Sciatic nerve (tissue), 2 donors: ENCODE measurements around the gene ADCK1. TPM values are rescaled to one million over a fixed set of nuclear protein-coding genes. Genes with fewer than 3 reads are reported as not detected.
"Not testable (repeated sequence)": the region's sequence is repeated elsewhere in the genome, so short reads cannot be mapped to it uniquely, and the experiment has no call there.

Experiments used
- ATAC-seq: fragments of 200-7000 bp; cut with Tn5 transposase; one replicate; pipeline ENCODE4 v1.9.1; 2020; ENCODE audit warnings: mild to moderate bottlenecking, moderate library complexity
- DNase-seq: peaks from one replicate; pipeline ENCODE4 v3.0.0-alpha.2; 2020; ENCODE audit warnings: low spot score
- intact Hi-C: fragments of 100-400 bp; cut with DNase I; formaldehyde crosslinking; loops from one replicate; pipeline ENCODE4 v1.14.2; 2022
- total RNA-seq: library from RNA; stranded (reverse); fragmentation: NEBNext Ultra II Directional; extraction: Animal tissue kit (Norgen Biotek cat#: 25700); gene quantifications from one replicate; pipeline ENCODE4 v1.2.1, GENCODE V29; 2021
- donor health status: DM: no; HTN: no; CAD: no.
- donor health status: DM: no; HTN: no; CAD: no.

The ADCK1 gene
- total RNA-seq, 1 donor from 2014 or later: 8.2 TPM

DNA sequence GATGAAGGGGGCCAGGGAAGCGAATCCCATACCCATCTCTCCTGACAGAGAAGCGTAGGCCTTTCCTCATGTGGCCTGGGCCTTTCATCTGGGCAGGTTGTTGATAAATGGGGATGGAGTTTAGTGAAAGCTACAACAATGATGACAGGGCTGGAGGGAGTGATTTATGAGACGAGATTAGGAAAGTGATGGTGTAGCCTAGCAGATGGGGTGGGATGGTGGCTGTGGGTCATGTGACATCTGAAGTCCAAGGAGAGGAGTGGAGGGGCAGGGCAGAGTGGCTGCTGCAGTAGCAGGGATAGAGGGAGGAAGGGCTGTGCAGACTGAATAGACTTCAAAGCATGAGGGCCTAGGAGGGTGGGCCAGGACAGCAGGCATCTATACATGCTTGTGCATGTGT is 85.5 kb downstream of the ADCK1 start:
- ATAC-seq (no peak), DNase-seq (no peak)
- intact Hi-C loops: no loop called here

DNA sequence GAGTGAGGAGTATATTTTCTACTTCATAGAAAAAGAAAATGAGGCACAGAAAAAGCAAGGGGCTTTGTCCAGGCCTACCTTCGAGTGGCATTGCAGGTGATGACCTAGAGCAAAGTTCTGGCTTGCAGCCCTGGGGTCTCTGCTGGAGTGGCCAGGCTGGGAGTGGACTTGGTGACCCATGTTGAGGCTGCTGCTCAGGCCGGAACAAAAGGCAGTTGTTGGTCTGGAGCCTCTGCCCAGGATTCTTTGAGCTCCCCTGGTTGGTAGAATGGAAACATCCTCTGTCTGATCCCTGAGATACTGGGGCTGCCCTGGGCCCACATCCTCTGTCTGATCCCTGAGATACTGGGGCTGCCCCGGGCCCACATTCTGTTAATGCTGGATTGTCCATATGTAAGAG is 86.1 kb downstream of the ADCK1 start:
- ATAC-seq (no peak), DNase-seq (no peak)
- intact Hi-C loops: no loop called here

DNA sequence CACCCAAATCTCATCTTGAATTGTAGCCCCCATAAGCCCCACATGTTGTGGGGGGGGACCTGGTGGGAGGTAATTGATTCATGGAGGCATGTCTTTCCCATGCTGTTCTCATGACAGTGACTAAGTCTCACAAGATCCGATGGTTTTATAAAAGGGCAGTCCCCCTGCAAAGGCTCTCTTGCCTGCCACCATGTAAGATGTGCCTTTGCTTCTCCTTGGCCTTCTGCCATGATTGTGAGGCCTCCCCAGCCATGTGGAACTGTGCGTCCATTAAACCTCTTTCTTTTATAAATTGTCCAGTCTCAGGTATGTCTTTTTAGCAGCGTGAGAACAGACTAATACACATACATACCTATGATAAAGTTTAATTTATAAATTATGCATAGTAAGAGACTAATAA is 89.0 kb downstream of the ADCK1 start:
- ATAC-seq: not testable (repeated sequence)

DNA sequence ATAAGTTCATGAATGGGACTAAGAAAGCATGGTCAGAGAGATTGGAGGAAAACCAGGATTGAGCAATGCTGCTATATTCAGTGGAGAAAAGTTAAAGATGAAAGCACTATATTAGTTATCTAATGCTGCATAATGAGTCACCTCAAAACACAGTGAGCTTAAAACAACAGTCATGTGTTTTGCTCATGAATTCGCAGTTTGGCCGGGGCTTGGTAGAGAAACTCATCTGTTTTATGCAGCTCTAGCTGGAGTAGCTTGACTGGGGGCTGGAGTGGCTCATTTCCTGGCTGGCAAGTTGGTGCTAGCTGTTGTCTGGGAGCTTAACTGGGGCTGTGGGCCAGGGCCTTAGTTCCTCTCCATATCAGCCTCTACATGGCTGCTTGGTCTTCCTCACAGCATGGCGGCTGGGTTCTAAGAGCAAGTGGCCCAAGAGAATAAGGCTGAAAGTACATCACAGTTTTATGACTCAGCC is 90.1 kb downstream of the ADCK1 start:
- DNase-seq (no peak), ATAC-seq (peak; percentile 81)
- intact Hi-C loops: no loop called here

More for the DNA sequence above, 89.0 kb downstream of the ADCK1 start:
- intact Hi-C loops, DNase-seq: not testable (repeated sequence)

DNA sequence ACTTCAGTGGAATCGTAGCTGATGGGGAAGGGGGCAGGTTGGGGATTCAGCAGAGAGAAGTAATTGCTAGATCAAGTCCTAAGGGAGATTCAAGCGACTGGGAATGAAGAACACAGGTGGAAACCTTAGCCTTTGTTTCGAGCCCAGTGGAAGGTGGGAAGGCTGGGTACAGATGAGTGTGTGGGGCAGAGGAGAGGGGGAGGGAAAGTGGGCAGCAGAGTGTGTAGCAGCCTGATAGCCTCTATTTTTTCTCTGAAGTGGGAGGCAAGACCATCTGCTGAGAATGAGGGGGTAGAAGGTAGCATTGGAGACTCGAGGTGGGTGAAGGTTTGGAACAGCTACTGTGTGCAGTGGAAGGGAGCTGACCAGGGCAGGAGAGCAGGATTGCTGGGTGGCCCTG is 91.0 kb downstream of the ADCK1 start:
- ATAC-seq (no peak), DNase-seq (no peak)
- intact Hi-C loops: no loop called here

DNA sequence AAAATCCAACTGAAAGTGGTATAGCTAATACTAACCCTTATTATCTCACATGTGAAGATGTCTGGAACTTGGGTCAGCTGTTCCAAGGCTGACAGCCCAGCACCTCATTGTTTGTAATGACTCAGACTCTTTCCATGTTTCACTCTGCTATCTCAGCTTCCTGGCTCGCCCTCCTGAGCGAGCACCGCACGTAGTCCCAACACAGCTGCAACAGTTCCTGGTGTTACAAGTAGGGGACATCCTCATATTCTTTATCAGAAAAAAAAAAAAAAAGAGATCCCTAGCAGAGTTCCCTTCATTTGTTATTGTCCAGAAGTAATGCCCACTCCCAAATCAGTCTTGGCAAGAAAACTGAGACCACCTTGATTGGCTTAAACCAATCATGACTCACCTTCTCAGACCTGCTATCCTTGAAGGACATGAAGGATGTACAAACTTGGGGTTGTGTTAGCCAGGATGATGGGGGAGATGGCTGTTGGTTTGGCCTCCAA is 92.5 kb downstream of the ADCK1 start:
- DNase-seq (no peak), ATAC-seq (no peak)
- intact Hi-C loops: no loop called here

DNA sequence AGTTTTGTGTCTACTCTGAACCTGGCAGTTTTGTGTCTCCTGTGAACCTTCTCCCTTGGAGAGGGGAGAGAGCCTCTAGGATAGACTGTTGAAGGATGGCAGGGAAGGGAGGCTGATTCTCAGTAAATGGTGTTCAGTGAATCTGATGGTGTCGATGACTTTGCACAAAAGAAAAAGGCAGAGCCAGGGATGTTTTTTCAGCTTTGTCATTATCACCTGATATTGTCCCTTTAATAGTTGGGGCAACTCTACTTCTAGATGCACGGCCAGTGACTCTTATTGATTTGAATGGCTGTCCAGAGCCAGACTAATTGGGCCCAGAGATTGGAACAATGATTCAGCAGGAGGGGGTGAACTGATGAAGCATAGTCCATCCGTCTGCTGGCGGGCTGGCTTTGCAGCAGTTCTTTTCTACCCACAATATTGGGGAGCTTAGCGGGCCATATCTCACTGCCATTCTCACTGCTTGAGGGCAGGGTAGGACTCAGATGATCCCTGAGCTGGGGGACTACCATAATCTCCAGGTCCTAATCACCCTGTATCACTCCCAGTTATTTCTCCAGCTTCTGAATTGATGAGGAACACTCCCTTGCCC is 93.1 kb downstream of the ADCK1 start:
- no peak for ATAC-seq
- DNase-seq: no peak
- intact Hi-C loops: no loop called here

DNA sequence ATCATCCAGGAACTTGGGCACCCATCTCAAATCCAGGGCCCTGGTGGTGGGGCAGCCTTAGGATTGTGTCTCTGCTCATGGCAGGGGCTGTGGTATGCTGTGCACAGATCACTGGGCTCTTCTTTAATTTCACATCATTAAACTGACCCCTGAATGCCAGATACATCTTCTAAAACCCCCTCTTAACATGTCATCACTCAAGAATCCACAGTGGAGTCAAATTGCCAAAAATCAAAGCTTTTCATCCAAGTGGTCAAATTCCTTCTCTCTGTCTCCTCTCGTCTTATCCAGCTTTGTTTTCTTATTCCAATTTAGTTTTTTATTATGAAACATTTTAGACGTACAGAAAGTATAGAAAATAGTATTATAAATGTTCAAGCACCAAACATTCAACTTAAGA is 97.5 kb downstream of the ADCK1 start:
- intact Hi-C loops: no loop called here
- DNase-seq: no peak
- no peak for ATAC-seq

DNA sequence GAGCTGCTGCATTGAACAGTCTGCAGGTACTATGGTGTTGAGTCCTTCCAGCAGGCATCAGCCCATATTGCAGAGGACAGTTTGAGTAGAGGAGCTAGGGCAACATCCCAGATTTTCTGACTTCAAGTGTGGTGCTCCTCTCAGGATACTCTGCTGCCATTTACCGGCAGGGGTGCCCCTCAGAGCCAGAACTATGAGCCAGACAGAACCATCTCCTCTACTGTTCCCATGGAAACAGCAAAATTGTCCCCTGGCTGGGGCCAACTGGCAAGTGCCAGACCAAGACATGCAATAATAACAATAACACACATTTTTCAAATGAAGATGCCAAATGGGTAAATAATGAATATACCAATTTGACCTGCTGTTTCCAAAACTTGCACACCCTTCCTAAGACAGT is 102.9 kb downstream of the ADCK1 start:
- ATAC-seq (no peak), DNase-seq (no peak)
- intact Hi-C loops: no loop called here

DNA sequence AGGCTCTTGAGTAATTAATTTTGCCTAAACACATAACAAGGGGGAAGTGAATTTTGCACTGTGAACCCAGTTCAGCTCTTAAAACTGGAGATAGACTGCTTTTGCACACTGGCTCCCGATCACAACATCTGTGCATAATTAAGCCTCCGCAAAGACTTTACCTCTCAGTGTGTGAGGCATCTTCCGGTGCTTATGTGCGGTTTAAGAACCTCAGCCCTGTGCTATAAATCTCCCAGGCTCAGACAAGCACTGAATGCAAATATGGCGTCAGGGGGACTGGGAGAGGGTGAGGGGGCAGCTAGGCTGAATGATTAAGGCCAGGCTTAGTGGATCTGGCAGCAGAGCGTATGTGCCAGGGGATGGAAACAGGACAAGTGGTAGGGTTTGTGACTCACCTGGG is 103.3 kb downstream of the ADCK1 start:
- no peak for DNase-seq
- no peak for ATAC-seq
- intact Hi-C loops: no loop called here

DNA sequence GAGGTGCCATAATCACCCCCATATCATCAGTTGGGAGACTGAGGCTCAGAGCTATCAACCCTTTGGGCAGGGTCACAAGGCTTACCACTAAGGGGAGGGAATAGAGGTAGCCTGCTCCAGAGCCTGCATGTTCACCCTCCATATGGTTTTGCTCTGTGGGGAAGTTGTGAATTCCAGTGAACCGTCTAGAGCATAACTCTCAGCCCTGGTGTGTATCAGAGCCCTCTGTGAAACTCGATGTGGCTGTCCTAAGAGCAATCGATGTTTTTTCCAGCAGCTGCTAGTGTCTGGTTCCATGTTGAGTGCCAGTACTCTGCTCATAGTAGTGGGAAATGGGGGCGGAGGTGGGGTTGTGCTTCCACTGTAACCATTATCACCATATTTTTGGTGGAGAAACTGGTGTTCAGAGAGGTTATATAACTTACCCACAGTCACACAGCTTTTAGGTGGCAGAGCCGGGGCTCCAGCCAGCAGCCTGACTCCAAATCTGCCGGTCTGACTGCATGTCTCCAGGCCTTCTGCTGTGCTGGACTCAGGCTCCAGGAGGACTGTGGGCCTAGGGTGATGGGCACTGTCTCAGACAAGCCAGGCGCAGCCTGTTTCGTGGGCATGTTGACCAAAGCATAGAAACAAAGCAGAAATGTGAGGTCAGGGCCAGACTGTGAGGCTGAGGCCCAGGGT is 104.2 kb downstream of the ADCK1 start:
- intact Hi-C loops: no loop called here
- ATAC-seq (no peak), DNase-seq (no peak)

DNA sequence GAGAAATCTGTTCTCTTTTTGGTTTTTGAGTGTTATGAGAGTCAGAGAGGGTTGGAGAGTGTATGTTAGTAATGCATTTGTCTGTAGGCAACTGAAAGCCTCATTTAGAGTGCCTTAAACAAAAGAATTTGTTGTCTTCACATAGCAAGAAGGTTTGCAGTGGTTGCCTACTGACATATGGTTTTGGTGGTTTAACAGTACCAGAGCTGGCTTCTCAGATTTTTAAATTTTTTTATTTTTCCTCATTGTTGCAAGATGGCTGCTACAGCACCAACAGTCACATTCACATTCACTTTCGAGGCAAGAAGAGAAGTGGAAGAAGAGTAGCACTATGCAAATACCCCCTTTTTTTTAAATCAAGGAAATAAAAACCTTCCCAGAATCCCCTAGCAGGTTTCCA is 106.5 kb downstream of the ADCK1 start:
- no peak for DNase-seq
- intact Hi-C loops: no loop called here
- ATAC-seq: no peak

DNA sequence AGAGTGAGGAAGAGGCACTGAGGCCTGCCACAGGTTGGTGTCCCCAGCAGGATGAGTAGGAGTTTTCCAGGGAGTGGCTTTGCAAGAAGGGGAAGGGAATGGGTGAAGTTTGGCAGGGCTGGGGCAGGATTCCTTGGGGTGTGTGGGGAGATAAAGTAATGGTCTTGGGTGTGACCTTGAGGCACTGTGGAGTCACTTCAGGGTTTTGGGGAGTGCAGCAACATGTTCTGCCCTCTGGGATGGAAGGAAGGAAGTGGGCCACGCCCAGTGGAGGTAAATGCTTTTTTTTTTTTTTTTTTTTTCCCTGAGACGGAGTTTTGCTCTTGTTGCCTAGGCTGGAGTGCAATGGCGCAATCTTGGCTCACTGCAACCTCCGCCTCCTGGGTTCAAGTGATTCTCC is 108.9 kb downstream of the ADCK1 start:
- intact Hi-C loops: no loop called here
- no peak for DNase-seq
- ATAC-seq: no peak

DNA sequence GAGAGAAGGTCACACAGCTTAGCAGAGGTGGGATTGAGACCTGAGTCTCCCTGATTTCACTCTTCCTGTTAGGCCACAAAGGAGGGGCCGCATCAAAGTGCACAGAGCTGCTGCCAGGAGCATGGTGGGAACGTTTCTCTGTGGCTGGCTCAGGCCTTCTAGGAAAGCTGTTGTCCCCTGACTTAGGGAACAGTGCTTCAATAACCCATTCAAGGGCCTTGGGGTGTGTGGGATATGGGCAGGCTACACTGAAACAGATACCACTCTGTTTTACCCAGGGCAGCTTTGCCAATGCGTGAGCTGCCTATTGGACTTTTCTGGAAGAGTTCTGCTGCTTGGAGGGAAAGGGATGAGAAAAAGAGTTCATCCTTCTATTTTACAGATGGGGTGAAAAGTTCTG is 110.0 kb downstream of the ADCK1 start:
- no peak for ATAC-seq
- intact Hi-C loops: no loop called here
- no peak for DNase-seq

DNA sequence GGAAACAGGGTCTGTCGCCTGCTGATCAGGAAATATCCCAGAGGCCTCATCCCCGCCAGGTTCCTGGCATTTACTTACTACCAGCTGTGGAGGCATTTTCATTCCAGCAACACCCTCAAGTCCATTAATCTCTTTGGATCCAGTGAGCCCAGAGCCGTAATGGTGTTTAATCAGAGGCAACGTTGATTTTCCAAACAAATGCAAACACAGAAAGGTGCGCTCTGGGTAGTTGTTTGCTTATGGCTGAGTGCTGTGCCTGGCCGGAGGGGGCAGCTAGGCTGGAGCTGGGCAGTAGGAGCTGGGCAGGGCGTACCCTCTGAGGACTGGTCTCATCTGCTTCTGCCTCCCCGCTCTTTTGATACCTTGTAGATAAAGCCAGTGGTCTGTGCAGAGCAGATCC is 110.6 kb downstream of the ADCK1 start:
- ATAC-seq: no peak
- intact Hi-C loops: no loop called here
- DNase-seq: no peak

DNA sequence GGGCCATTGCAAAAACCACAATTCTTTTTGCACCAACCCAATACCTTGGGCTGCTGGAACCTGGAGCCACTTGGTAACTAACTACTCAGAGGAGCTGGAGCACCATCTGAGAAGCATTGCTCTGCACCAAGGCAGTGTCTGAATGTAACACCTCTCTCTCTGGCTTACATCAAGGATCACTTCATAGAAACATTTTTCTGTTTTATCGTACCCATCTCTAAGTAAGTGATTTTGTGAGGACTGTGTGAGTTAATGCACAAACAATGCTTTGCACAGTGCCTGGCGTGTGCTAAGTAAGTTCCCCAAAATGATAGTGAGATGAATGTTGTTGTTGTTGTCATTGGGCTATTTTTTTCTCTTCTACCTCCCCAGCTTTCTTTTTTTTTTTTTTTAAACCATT is 111.4 kb downstream of the ADCK1 start:
- intact Hi-C loops: no loop called here
- ATAC-seq: no peak
- no peak for DNase-seq

DNA sequence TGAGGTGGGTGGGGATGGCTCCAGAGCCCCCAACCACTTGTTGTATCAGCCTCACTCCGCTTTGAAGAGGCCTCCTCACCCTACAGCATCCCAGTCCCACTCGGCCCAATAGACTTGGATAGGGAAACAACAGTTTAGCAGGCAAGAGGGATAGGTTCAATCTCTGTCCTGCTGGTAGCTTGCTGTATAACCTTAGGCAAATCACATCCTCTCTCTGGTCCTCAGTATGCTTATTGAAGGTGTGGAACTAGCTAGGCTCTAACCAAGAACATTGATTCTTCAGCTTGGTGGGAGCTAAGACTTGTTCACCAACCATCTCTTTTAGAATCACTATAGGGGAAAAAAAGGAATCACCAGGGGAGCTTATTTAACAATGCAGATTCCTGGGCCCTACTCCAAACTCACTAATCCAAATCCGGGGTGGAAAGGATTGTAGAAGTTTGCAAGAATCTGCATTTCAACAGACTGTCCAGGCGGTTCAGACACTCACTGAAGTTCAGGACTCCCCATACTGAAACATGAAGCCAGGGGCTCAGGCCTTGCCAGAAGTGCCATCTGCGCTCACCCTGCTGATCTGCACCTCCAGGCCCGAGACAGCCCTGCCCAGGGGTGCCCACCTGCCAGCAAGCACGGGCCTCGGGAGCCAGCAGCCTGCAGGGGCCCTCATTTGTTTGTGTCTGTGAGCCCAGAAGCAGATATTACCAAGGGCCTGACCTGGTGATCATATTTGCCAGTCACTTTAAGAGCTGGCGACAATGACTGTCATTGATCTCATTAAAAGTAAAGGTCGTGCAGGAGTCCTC is 113.0 kb downstream of the ADCK1 start:
- no peak for ATAC-seq
- intact Hi-C loops: no loop called here
- DNase-seq: no peak

DNA sequence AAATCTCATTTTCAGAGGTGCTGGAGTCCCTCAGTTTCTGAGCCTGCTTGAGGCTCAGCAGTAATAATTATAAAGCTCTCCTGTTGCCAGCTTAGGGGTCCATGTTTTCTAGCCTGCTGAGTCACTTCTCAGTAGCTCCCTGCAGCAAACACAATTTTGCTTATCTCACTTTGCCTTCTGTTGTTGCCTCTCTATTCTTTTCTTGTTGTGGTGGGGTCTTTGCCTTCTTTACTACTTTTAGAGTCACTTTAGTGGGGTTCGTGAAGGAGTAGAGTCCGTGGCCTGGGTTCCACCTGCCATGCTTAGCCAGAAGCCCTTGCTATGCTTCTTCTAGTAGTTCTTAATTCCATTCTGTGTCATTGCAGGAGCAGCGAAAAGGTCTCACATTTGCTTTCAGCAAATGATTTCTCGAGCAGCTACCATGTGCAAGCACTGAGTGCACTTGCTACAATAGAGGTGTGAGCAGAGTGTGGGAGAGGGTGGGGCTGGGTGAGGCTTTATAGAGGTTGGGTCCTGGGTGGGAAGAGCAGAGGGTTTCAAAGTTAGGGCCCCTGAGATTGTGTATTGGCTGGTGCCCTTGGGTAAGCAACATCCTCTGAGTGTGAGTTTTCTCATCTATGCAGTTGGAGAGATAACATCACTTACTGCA is 114.3 kb downstream of the ADCK1 start:
- ATAC-seq: no peak
- intact Hi-C loops: no loop called here

DNA sequence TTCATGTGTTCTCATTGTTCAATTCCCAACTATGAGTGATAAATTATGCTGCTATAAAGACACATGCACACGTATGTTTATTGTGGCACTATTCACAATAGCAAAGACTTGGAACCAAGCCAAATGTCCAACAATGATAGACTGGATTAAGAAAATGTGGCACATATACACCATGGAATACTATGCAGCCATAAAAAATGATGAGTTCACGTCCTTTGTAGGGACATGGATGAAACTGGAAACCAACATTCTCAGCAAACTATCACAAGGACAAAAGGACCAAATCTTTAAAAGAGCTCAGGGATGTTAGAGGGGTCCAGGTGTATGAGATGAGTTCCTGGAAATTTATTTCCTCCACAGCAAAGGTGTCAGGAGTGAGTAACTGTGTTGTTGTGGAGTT is 115.5 kb downstream of the ADCK1 start:
- intact Hi-C loops, ATAC-seq: not testable (repeated sequence)

More for the DNA sequence above, 114.3 kb downstream of the ADCK1 start:
- DNase-seq: no peak

More for the DNA sequence above, 115.5 kb downstream of the ADCK1 start:
- not testable (repeated sequence) for DNase-seq
